GM12878 (cell line): ENCODE results near the gene CDKN3. TPM values are rescaled to one million over a fixed set of nuclear protein-coding genes. Genes with fewer than 3 reads are reported as not detected.

Source experiments
- ATAC-seq: fragments of 200-7000 bp; cut with Tn5 transposase; 3 replicates; pipeline ENCODE4 v1.9.1; 2020; ENCODE audit warnings: mild to moderate bottlenecking, moderate library complexity
- BruUV-seq: library from RNA; stranded (reverse); fragments of 400-500 nt; replicated peaks from 2 replicates; lab custom pipeline; 2021; lab: Mats Ljungman, UMichigan
- CTCF ChIA-PET: fragments of 300-600 bp; sonication (Branson Sonifier 250); formaldehyde crosslinking; extraction: SDS; loops from one replicate; lab custom pipeline; 2021; ENCODE audit warnings: inconsistent platforms; lab: Yijun Ruan, JAX
- POLR2A ChIA-PET: fragments of 350-600 bp; formaldehyde crosslinking; extraction: SDS; loops from one replicate; lab custom pipeline; 2021; ENCODE audit warnings: inconsistent platforms; lab: Charles Lee
- RAD21 ChIA-PET: fragments of 300-600 bp; sonication (Branson Sonifier 250); formaldehyde crosslinking; loops from one replicate; lab custom pipeline; 2023; ENCODE audit warnings: antibody characterized with exemption; ENCODE audit not compliant: unreplicated experiment; lab: Charles Lee
- SMC1A ChIA-PET: fragments of 300-600 bp; sonication (Branson Sonifier 250); formaldehyde crosslinking; loops from one replicate; lab custom pipeline; 2023; ENCODE audit not compliant: unreplicated experiment, uncharacterized antibody; lab: Charles Lee
- DNase-seq: peaks from one replicate; pipeline ENCODE4 v3.0.0-alpha.2; 2011; ENCODE audit warnings: low read depth, low spot score
- FAIRE-seq: peaks from 3 replicates; lab custom pipeline; 2011; peaks lifted over from hg19 to GRCh38; lab: Jason Lieb, UNC
- H2AFZ ChIP-seq: 2 replicates; pipeline ENCODE4 v1.6.0; 2011; ENCODE audit warnings: low read depth, low read length, control low read depth; ENCODE audit not compliant: control insufficient read depth
- H3K27ac ChIP-seq: 2 replicates; pipeline ENCODE4 v1.5.1; 2011; ENCODE audit warnings: control low read depth; ENCODE audit not compliant: control insufficient read depth, insufficient read depth
- H3K27me3 ChIP-seq, 2 experiments: replicated peaks in 1 of 2; 2 replicates each; pipeline versions ENCODE4 v1.6.0 to v1.6.1; 2011; ENCODE audit warnings: low read length in 1 of 2; ENCODE audit not compliant: control insufficient read depth in 2 of 2, insufficient read depth in 2 of 2
- H3K36me3 ChIP-seq, 2 experiments: 2 replicates each; pipeline ENCODE4 v1.5.1; 2011; ENCODE audit warnings: low read length in 1 of 2; ENCODE audit not compliant: control insufficient read depth in 2 of 2, insufficient read depth in 2 of 2
- H3K4me1 ChIP-seq: 2 replicates; pipeline ENCODE4 v1.6.1; 2011; ENCODE audit warnings: mild to moderate bottlenecking, low read length, moderate library complexity, mixed read lengths; ENCODE audit not compliant: control insufficient read depth, insufficient read depth
- H3K4me2 ChIP-seq: 2 replicates; pipeline ENCODE4 v1.6.0; 2011; ENCODE audit warnings: control low read depth; ENCODE audit not compliant: control insufficient read depth, insufficient read depth
- H3K4me3 ChIP-seq: fragments of 200-600 bp; sonication (generic); 2 replicates; pipeline ENCODE4 v1.5.1; 2016
- H3K79me2 ChIP-seq: 2 replicates; pipeline ENCODE4 v1.6.0; 2011; ENCODE audit warnings: low read length; ENCODE audit not compliant: control insufficient read depth, insufficient read depth
- H3K9ac ChIP-seq: 2 replicates; pipeline ENCODE4 v1.8.0; 2011; ENCODE audit warnings: low read length, control low read depth, mixed read lengths; ENCODE audit not compliant: control insufficient read depth, insufficient read depth
- H3K9me3 ChIP-seq: replicated peaks from 3 replicates; pipeline ENCODE4 v1.5.1; 2011; ENCODE audit warnings: mild to moderate bottlenecking, low read length; ENCODE audit not compliant: control insufficient read depth, insufficient read depth
- H4K20me1 ChIP-seq: 2 replicates; pipeline ENCODE4 v1.6.0; 2011; ENCODE audit not compliant: control insufficient read depth, insufficient read depth
- CBX5 ChIP-seq: sonication (generic); IDR thresholded peaks from 2 replicates; pipeline ENCODE4 v1.6.1; 2016; ENCODE audit warnings: low read depth, moderate library complexity, mild to moderate bottlenecking, inconsistent platforms
- FOXM1 ChIP-seq: IDR thresholded peaks from 2 replicates; pipeline ENCODE4 v1.6.1; 2012; ENCODE audit warnings: low read depth, mild to moderate bottlenecking, inconsistent platforms, low read length, moderate library complexity
- IKZF1 ChIP-seq: fragments of 450-650 bp; conservative IDR thresholded peaks from 2 replicates; pipeline ENCODE4 v1.6.1; 2017; ENCODE audit warnings: antibody characterized with exemption, mild to moderate bottlenecking
- KDM1A ChIP-seq: fragments of 200-600 bp; sonication (generic); IDR thresholded peaks from 2 replicates; pipeline ENCODE4 v1.6.1; 2016; ENCODE audit warnings: borderline replicate concordance
- MEF2A ChIP-seq: IDR thresholded peaks from 2 replicates; pipeline ENCODE4 v1.6.1; 2011; ENCODE audit warnings: low read depth, mild to moderate bottlenecking, low read length, moderate library complexity; ENCODE audit not compliant: insufficient read depth
- MTA3 ChIP-seq: IDR thresholded peaks from 2 replicates; pipeline ENCODE4 v1.6.1; 2012; ENCODE audit warnings: low read length, inconsistent platforms, borderline replicate concordance
- RFX5 ChIP-seq: IDR thresholded peaks from 2 replicates; pipeline ENCODE4 v1.6.1; 2011; ENCODE audit warnings: low read depth, low read length, improper control_type of control experiment
- SMARCA5 ChIP-seq: fragments of 450-650 bp; IDR thresholded peaks from 2 replicates; pipeline ENCODE4 v1.6.1; 2017; ENCODE audit warnings: mild to moderate bottlenecking
- SPI1 ChIP-seq: IDR thresholded peaks from 2 replicates; pipeline ENCODE4 v1.6.1; 2011; ENCODE audit warnings: low read depth, mild to moderate bottlenecking, low read length, moderate library complexity, borderline replicate concordance; ENCODE audit not compliant: insufficient read depth
- TAF1 ChIP-seq: IDR thresholded peaks from 2 replicates; pipeline ENCODE4 v1.6.1; 2011; ENCODE audit warnings: mild to moderate bottlenecking, low read depth, low read length, borderline replicate concordance
- TARDBP ChIP-seq: IDR thresholded peaks from 2 replicates; pipeline ENCODE4 v1.6.1; 2016; ENCODE audit warnings: borderline replicate concordance
- ZSCAN29 ChIP-seq: fragments of 450-650 bp; IDR thresholded peaks from 2 replicates; pipeline ENCODE4 v1.6.1; 2017; ENCODE audit warnings: mild to moderate bottlenecking, moderate library complexity
- ZZZ3 ChIP-seq: IDR thresholded peaks from 2 replicates; pipeline ENCODE4 v1.6.1; 2011; ENCODE audit warnings: low read depth; ENCODE audit not compliant: control insufficient read depth, insufficient read length
- WGBS: methylation state at CpG from one replicate; pipeline ENCODE4 v1.1.6; 2016; ENCODE audit warnings: low lambda C conversion rate; ENCODE audit not compliant: insufficient replicate concordance, insufficient coverage; ENCODE audit errors: missing lambda C conversion rate; 5-methylcytosine and 5-hydroxymethylcytosine counted together
- in situ Hi-C: fragments of 300-500 bp; cut with MboI; formaldehyde crosslinking; loops from 9 replicates; pipeline ENCODE4 v1.14.3; 2018; ENCODE audit warnings: mixed read lengths
- intact Hi-C: fragments of 100-400 bp; cut with micrococcal nuclease; formaldehyde crosslinking; loops from one replicate; pipeline ENCODE4 v1.14.2; 2022; ENCODE audit not compliant: unreplicated experiment
- polyA plus RNA-seq, 11 experiments: library from polyadenylated mRNA; depleted of rRNA in 4 of 11; unstranded in 6 of 11; stranded (reverse) in 5 of 11; fragments of >200 nt; fragmentation: Nextera tagmentation in 4 of 11; fragmentation: Illumina TruSeq in 1 of 11; extraction: Ambion mirVana in 4 of 11; extraction: Trizol in 1 of 11; gene quantifications; 1 replicate in 1 of 11; 2 replicates in 10 of 11; pipeline versions ENCODE4 v1.2.1 to v1.2.3, GENCODE V29; 2011 to 2016; ENCODE audit warnings: inconsistent platforms in 2 of 11, missing spikeins in 2 of 11, low read depth in 1 of 11
- total RNA-seq, 4 experiments: library from RNA; depleted of rRNA in 3 of 4; stranded (reverse); fragments of >200 nt in 3 of 4; fragmentation: Illumina TruSeq in 1 of 4; extraction: Trizol in 1 of 4; gene quantifications; 2 replicates each; pipeline versions ENCODE4 v1.2.1 to v1.2.3, GENCODE V29; 2013 to 2021
- TF ChIP-seq, protein P1 (sequence below): fragments of 450-650 bp; IDR thresholded peaks from 2 replicates; pipeline ENCODE4 v1.6.1; 2018; ENCODE audit warnings: borderline replicate concordance, mild to moderate bottlenecking; ENCODE audit not compliant: partially characterized antibody
- TF ChIP-seq, protein P2 (sequence below): fragments of 450-650 bp; IDR thresholded peaks from 2 replicates; pipeline ENCODE4 v1.6.1; 2017; ENCODE audit warnings: mild to moderate bottlenecking, low read depth, inconsistent platforms; ENCODE audit not compliant: poor library complexity, severe bottlenecking
- TF ChIP-seq, protein P3 (sequence below): fragments of 450-650 bp; IDR thresholded peaks from 2 replicates; pipeline ENCODE4 v1.6.1; 2017; ENCODE audit warnings: mild to moderate bottlenecking, moderate library complexity

Gene CDKN3
- total and polyA plus RNA-seq, 10 of the 15 experiments (the other 5 are each of a cell fraction or from before 2014, with no cell fraction given) = 54.9 to 197 (median 111) TPM

DNA sequence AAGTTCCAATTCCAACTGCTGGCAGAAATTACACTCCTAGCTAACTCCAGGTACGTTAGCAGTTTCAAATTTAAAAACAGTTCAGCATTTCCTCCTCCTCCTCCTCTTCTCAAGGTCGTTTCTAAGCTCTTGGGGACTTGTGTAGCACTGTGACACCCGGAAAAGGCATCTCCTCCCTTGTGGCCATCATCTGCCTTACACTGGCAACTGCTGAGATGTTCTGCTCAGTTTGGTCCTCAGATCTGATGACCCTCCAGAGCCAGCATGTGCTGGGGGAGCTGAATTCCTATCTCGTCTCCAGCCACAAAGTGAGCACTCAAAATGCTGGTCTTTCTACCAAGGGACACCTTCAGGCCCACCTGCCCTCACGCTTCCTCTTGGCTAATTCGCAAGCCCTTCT lies 43.5 kb upstream of the CDKN3 start:
- Histone ChIP-seq H3K27ac (no peak overlapping the region), H3K4me3 (no peak overlapping the region)
- in situ Hi-C loops = no loop called here
- no peak for TF ChIP-seq MTA3
- TF ChIP-seq, protein P1, sequence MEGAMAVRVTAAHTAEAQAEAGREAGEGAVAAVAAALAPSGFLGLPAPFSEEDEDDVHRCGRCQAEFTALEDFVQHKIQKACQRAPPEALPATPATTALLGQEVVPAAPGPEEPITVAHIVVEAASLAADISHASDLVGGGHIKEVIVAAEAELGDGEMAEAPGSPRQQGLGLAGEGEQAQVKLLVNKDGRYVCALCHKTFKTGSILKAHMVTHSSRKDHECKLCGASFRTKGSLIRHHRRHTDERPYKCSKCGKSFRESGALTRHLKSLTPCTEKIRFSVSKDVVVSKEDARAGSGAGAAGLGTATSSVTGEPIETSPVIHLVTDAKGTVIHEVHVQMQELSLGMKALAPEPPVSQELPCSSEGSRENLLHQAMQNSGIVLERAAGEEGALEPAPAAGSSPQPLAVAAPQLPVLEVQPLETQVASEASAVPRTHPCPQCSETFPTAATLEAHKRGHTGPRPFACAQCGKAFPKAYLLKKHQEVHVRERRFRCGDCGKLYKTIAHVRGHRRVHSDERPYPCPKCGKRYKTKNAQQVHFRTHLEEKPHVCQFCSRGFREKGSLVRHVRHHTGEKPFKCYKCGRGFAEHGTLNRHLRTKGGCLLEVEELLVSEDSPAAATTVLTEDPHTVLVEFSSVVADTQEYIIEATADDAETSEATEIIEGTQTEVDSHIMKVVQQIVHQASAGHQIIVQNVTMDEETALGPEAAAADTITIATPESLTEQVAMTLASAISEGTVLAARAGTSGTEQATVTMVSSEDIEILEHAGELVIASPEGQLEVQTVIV = no peak
- TF ChIP-seq, protein P2, sequence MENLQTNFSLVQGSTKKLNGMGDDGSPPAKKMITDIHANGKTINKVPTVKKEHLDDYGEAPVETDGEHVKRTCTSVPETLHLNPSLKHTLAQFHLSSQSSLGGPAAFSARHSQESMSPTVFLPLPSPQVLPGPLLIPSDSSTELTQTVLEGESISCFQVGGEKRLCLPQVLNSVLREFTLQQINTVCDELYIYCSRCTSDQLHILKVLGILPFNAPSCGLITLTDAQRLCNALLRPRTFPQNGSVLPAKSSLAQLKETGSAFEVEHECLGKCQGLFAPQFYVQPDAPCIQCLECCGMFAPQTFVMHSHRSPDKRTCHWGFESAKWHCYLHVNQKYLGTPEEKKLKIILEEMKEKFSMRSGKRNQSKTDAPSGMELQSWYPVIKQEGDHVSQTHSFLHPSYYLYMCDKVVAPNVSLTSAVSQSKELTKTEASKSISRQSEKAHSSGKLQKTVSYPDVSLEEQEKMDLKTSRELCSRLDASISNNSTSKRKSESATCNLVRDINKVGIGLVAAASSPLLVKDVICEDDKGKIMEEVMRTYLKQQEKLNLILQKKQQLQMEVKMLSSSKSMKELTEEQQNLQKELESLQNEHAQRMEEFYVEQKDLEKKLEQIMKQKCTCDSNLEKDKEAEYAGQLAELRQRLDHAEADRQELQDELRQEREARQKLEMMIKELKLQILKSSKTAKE = no peak
- no peak for TF ChIP-seq SMARCA5
- TF ChIP-seq, protein P3, sequence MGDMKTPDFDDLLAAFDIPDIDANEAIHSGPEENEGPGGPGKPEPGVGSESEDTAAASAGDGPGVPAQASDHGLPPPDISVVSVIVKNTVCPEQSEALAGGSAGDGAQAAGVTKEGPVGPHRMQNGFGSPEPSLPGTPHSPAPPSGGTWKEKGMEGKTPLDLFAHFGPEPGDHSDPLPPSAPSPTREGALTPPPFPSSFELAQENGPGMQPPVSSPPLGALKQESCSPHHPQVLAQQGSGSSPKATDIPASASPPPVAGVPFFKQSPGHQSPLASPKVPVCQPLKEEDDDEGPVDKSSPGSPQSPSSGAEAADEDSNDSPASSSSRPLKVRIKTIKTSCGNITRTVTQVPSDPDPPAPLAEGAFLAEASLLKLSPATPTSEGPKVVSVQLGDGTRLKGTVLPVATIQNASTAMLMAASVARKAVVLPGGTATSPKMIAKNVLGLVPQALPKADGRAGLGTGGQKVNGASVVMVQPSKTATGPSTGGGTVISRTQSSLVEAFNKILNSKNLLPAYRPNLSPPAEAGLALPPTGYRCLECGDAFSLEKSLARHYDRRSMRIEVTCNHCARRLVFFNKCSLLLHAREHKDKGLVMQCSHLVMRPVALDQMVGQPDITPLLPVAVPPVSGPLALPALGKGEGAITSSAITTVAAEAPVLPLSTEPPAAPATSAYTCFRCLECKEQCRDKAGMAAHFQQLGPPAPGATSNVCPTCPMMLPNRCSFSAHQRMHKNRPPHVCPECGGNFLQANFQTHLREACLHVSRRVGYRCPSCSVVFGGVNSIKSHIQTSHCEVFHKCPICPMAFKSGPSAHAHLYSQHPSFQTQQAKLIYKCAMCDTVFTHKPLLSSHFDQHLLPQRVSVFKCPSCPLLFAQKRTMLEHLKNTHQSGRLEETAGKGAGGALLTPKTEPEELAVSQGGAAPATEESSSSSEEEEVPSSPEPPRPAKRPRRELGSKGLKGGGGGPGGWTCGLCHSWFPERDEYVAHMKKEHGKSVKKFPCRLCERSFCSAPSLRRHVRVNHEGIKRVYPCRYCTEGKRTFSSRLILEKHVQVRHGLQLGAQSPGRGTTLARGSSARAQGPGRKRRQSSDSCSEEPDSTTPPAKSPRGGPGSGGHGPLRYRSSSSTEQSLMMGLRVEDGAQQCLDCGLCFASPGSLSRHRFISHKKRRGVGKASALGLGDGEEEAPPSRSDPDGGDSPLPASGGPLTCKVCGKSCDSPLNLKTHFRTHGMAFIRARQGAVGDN = no peak
- TF ChIP-seq FOXM1 = no peak
- TF ChIP-seq TAF1 = no peak
- TF ChIP-seq TARDBP = no peak
- no peak for TF ChIP-seq IKZF1
- no peak for TF ChIP-seq KDM1A
- no peak for TF ChIP-seq RFX5
- TF ChIP-seq CBX5 = no peak
- TF ChIP-seq MEF2A = no peak
- no peak for TF ChIP-seq ZZZ3
- no peak for TF ChIP-seq ZSCAN29
- TF ChIP-seq SPI1 = no peak
- TF ChIP-seq, all 136 proteins: peak for 0
- Histone ChIP-seq H3K36me3 (no peaks in the 10 kb centered on the region), H3K4me2 (no peak overlapping the region), H2AFZ (no peak overlapping the region), H3K9ac (no peak overlapping the region), H3K4me1 (no peaks in the 10 kb centered on the region), H3K27me3 (no peaks in the 10 kb centered on the region), H3K79me2 (no peaks in the 10 kb centered on the region), H3K9me3 (no peaks in the 10 kb centered on the region; the same call in 2 of the 3 replicates), H4K20me1 (no peaks in the 10 kb centered on the region)
- FAIRE-seq = no peak
- no TSS peak for BruUV-seq
- RAD21 ChIA-PET = no interaction called here
- no peak for ATAC-seq
- CTCF ChIA-PET = interaction anchor here (1.1 to 1.2 kb wide), 2 partner anchors 10 kb away, joined by 3 read pairs; no protein-coding TSS in a partner anchor
- no peak for DNase-seq
- SMC1A ChIA-PET = no interaction called here
- POLR2A ChIA-PET = no interaction called here
- intact Hi-C loops = no loop called here
- 39% methylated on average over 6 of the region's 6 CpGs for WGBS
